Muscle of back (tissue), 11 donors: ENCODE measurements around the gene SPINK7. TPM values are rescaled to one million over a fixed set of nuclear protein-coding genes. Genes with fewer than 3 reads are reported as not detected.

Experiments
- DNase-seq, 3 donors: peaks; one replicate each; pipeline versions ENCODE4 v3.0.0 to v3.0.0-alpha.2; 2013
- polyA plus RNA-seq, 10 donors: library from polyadenylated mRNA; unstranded; fragments of 120-200 nt; gene quantifications; one replicate each; pipeline ENCODE4 v1.2.1, GENCODE V29; 2013; ENCODE audit not compliant: insufficient read length in 10 of 10

SPINK7 gene
- polyA plus RNA-seq, 10 donors, result 0.38 TPM; not detected in 9

DNA sequence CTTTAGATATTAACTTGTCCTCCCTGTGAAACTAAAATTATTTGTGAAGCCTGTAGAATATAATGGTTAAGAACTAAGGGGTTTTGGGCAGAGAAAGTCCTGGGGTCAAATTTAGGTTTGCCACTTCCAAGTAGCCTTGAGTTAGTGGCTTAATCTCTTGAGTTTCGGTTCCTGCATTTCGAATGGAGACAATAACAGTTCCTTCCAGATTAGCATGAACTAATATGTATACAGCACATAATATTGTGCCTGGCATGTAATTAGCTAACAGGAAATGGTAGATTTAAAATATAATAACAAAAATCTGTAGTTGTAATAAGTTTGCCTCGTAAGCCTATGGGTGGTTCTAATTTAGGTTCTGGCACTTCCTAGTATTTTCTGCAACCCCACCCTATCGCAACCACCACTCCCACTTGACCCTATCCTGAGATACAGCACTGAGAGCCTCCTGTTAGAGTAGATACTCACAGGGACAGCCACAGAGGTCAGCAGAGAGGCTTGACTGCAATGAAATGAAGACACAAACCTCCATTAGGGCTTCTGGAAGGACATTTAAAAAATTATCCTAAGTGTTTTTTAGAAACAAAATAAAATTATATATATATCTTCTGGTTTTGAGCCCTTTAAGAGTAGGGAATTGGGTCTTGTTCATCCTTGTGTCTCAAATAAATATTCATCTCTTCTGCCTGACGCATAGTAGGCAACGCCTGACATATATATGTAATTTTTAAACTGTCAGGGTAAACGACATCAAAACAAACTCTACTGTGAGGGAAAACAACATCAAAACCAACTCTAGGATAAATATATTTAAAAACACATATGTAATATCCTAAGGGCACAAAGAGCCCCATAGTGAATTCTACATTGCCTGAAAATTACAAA lies 31.6 kb downstream of the SPINK7 start:
- DNase-seq, result no peak

GRCh38 chr5:148347706-148348105 lies 35.5 kb downstream of the SPINK7 start:
- no peak for DNase-seq

- DNase-seq, result no peak
These were observed 40.5 kb downstream of the SPINK7 start for GRCh38 chr5:148352696-148353095.

DNA sequence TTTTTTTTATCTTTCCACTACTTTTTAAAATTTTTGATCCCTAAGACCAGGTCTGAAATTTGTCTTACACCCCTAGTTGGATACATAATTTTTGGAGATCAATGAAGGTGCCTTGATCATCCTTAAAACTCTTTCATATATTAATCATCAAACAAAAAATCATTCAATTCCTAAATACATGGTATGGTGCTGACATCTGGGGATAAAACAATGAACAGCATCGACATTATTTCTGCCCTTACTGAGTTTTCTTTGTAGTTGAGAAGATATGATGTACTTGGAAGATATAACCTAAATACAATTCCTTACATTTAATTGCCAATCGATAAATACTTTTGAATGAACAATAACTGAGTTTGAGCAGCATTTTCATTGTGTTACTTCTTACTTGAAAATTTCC lies 41.4 kb downstream of the SPINK7 start:
- DNase-seq, result no peak

DNA sequence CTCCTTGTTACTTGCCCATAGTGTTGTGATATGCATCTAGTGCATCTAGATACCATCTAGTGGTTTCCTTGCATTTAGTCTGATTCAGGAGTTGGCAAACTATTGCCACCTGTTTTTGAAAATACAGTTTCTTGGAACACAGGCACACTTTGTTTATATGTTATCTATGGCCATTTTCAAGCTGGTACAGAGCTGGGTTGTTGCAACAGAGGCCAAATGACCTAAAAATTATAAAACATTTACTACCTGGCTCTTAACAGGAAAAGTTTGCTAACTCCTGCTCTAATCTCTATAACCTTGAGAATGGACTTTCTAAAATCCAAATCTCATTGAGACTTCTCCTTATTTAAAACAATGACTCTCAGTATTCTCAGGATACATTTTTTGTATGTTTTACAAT lies 52.1 kb downstream of the SPINK7 start:
- DNase-seq, result no peak

Other genes starting within 250 kb of the SPINK7 start
- 1 to 10 TPM in 1 of 10 donors, under 1 TPM in 7, not detected in 2; 0.07 to 4.0 (median 0.24) TPM for gene SPINK5, start 248.4 kb upstream of the SPINK7 start, polyA plus RNA-seq
- not detected for gene SPINK14, start 143.9 kb upstream of the SPINK7 start, polyA plus RNA-seq
- not detected for gene SPINK6, start 109.4 kb upstream of the SPINK7 start, polyA plus RNA-seq
- gene MARCOL, start 73.9 kb upstream of the SPINK7 start, polyA plus RNA-seq, result not detected
- under 1 TPM in 5 of 10 donors, not detected in 5; 0.23 to 0.69 (median 0.47) TPM for gene SPINK13, start 43.6 kb upstream of the SPINK7 start, polyA plus RNA-seq
- gene SPINK9, start 23.1 kb downstream of the SPINK7 start, polyA plus RNA-seq, result under 1 TPM in 3 of 10 donors, not detected in 7; 0.33 to 0.62 (median 0.53) TPM
- gene FBXO38, start 71.5 kb downstream of the SPINK7 start, polyA plus RNA-seq, result 10 to 100 TPM; 19.7 to 32.4 (median 25.9) TPM